Spinal cord (tissue), 10 donors: ENCODE data around the gene KIAA2012. TPM values are rescaled to one million over a fixed set of nuclear protein-coding genes. Genes with fewer than 3 reads are reported as not detected.

ENCODE experiments used
- DNase-seq, 6 donors: peaks; one replicate each; pipeline versions ENCODE4 v3.0.0 to v3.0.0-alpha.2; 2013 to 2015; ENCODE audit warnings: low spot score in 6 of 6, low read depth in 4 of 6
- H3K27ac ChIP-seq: one replicate; pipeline ENCODE4 v1.5.1; 2013; ENCODE audit warnings: low read depth, low read length, control low read depth
- H3K27me3 ChIP-seq: one replicate; pipeline ENCODE4 v1.6.1; 2013; ENCODE audit warnings: low read length; ENCODE audit not compliant: control insufficient read depth, insufficient read depth
- H3K36me3 ChIP-seq: one replicate; pipeline ENCODE4 v1.6.1; 2013; ENCODE audit warnings: low read length; ENCODE audit not compliant: control insufficient read depth, insufficient read depth
- H3K4me1 ChIP-seq: one replicate; pipeline ENCODE4 v1.6.1; 2013; ENCODE audit warnings: low read length; ENCODE audit not compliant: control insufficient read depth, insufficient read depth
- H3K4me3 ChIP-seq: one replicate; pipeline ENCODE4 v1.5.1; 2013; ENCODE audit warnings: low read depth, low read length, control low read depth
- H3K9me3 ChIP-seq: one replicate; pipeline ENCODE4 v1.6.1; 2013; ENCODE audit warnings: low read length; ENCODE audit not compliant: control insufficient read depth, insufficient read depth
- WGBS: methylation state at CpG from one replicate; pipeline ENCODE4 v1.1.5; 2013; ENCODE audit warnings: missing lambda C conversion rate; ENCODE audit not compliant: insufficient coverage; 5-methylcytosine and 5-hydroxymethylcytosine counted together
- polyA plus RNA-seq, 2 donors: library from polyadenylated mRNA; unstranded; fragments of 120-200 nt; gene quantifications; one replicate each; pipeline ENCODE4 v1.2.1, GENCODE V29; 2013; ENCODE audit not compliant: insufficient read length in 2 of 2
- total RNA-seq, 2 donors: library from RNA; depleted of rRNA in 1 of 2; stranded (reverse); fragments of 120-200 nt in 1 of 2; fragments of >200 nt in 1 of 2; gene quantifications; one replicate each; pipeline versions ENCODE4 v1.2.3 to v1.2.4, GENCODE V29; 2013 to 2014
- donor health status: healthy.

The KIAA2012 gene
- total and polyA plus RNA-seq, 4 donors, result 1.2 to 5.7 (median 5.1) TPM

- no CpG with 5 or more reads among the region's 3 CpGs for WGBS
- no peak overlapping the region for H3K27ac ChIP-seq
- no peak overlapping the region for H3K4me3 ChIP-seq
Observed at GRCh38 chr2:202098291-202098690, 25.2 kb downstream of the KIAA2012 start.

GRCh38 chr2:202099515-202099914, 26.5 kb downstream of the KIAA2012 start:
- peak in 1 of 6 donors; percentile 39 for DNase-seq
- WGBS, result 49% methylated on average over 7 of the region's 7 CpGs
- no peaks in the 10 kb centered on the region for H3K36me3 ChIP-seq
- H3K27ac ChIP-seq, result no peak overlapping the region
- H3K27me3 ChIP-seq, result no peaks in the 10 kb centered on the region
- no peaks in the 10 kb centered on the region for H3K9me3 ChIP-seq
- no peak overlapping the region for H3K4me3 ChIP-seq
- peaks cover 7% of the 10 kb centered on the region for H3K4me1 ChIP-seq

More at GRCh38 chr2:202098291-202098690, 25.2 kb downstream of the KIAA2012 start:
- Histone ChIP-seq H3K4me1 (peaks cover 7% of the 10 kb centered on the region), H3K27me3 (no peaks in the 10 kb centered on the region), H3K9me3 (no peaks in the 10 kb centered on the region), H3K36me3 (no peaks in the 10 kb centered on the region)
- no peak for DNase-seq

GRCh38 chr2:202100176-202100575, 27.1 kb downstream of the KIAA2012 start:
- no peaks in the 10 kb centered on the region for H3K27me3 ChIP-seq
- 80% methylated on average over 4 of the region's 4 CpGs for WGBS
- DNase-seq, result no peak

GRCh38 chr2:202101026-202101579, 28.0 kb downstream of the KIAA2012 start:
- peaks cover 7% of the 10 kb centered on the region for H3K4me1 ChIP-seq
- H3K4me3 ChIP-seq, result no peak overlapping the region
- H3K9me3 ChIP-seq, result no peaks in the 10 kb centered on the region
- WGBS, result 100% methylated on average over 1 of the region's 3 CpGs
- H3K36me3 ChIP-seq, result no peaks in the 10 kb centered on the region
- DNase-seq, result no peak
- no peaks in the 10 kb centered on the region for H3K27me3 ChIP-seq
- no peak overlapping the region for H3K27ac ChIP-seq

More at GRCh38 chr2:202100176-202100575, 27.1 kb downstream of the KIAA2012 start:
- Histone ChIP-seq H3K4me3 (no peak overlapping the region), H3K27ac (no peak overlapping the region), H3K36me3 (no peaks in the 10 kb centered on the region), H3K9me3 (no peaks in the 10 kb centered on the region), H3K4me1 (peaks cover 7% of the 10 kb centered on the region)

GRCh38 chr2:202102425-202103000, 29.5 kb downstream of the KIAA2012 start:
- no peaks in the 10 kb centered on the region for H3K36me3 ChIP-seq
- no peaks in the 10 kb centered on the region for H3K27me3 ChIP-seq
- 47% methylated on average over 4 of the region's 4 CpGs for WGBS
- DNase-seq, result no peak
- peaks cover 7% of the 10 kb centered on the region for H3K4me1 ChIP-seq
- H3K27ac ChIP-seq, result no peak overlapping the region
- H3K9me3 ChIP-seq, result no peaks in the 10 kb centered on the region
- no peak overlapping the region for H3K4me3 ChIP-seq

- Histone ChIP-seq H3K27ac (no peak overlapping the region), H3K4me1 (peaks cover 7% of the 10 kb centered on the region), H3K4me3 (no peak overlapping the region), H3K27me3 (peaks cover 3% of the 10 kb centered on the region), H3K9me3 (no peaks in the 10 kb centered on the region), H3K36me3 (no peaks in the 10 kb centered on the region)
- WGBS, result 48% methylated on average over 2 of the region's 2 CpGs
- no peak for DNase-seq
Observed at GRCh38 chr2:202104286-202104870, 31.3 kb downstream of the KIAA2012 start.

- H3K4me3 ChIP-seq, result no peak overlapping the region
- H3K9me3 ChIP-seq, result no peaks in the 10 kb centered on the region
- DNase-seq, result no peak
- peaks cover 3% of the 10 kb centered on the region for H3K27me3 ChIP-seq
- no peaks in the 10 kb centered on the region for H3K36me3 ChIP-seq
- H3K4me1 ChIP-seq, result peaks cover 9% of the 10 kb centered on the region
- no peak overlapping the region for H3K27ac ChIP-seq
Observed at GRCh38 chr2:202105025-202105424, 32.0 kb downstream of the KIAA2012 start.

- Histone ChIP-seq H3K4me3 (no peak overlapping the region), H3K4me1 (peaks cover 5% of the 10 kb centered on the region), H3K27ac (no peak overlapping the region), H3K9me3 (no peaks in the 10 kb centered on the region), H3K36me3 (no peaks in the 10 kb centered on the region), H3K27me3 (peaks cover 3% of the 10 kb centered on the region)
- WGBS, result no CpG with 5 or more reads among the region's 3 CpGs
- no peak for DNase-seq
Observed at GRCh38 chr2:202108345-202108744, 35.3 kb downstream of the KIAA2012 start.

- peaks cover 5% of the 10 kb centered on the region for H3K4me1 ChIP-seq
- peaks cover 3% of the 10 kb centered on the region for H3K27me3 ChIP-seq
- no peaks in the 10 kb centered on the region for H3K36me3 ChIP-seq
- 42% methylated on average over 3 of the region's 6 CpGs for WGBS
- no peak for DNase-seq
- no peak overlapping the region for H3K4me3 ChIP-seq
- H3K27ac ChIP-seq, result no peak overlapping the region
- H3K9me3 ChIP-seq, result no peaks in the 10 kb centered on the region
Observed at GRCh38 chr2:202109139-202109736, 36.2 kb downstream of the KIAA2012 start.
